Gastroesophageal sphincter (tissue), 4 donors: ENCODE measurements around the gene SEMA3C. TPM values are rescaled to one million over a fixed set of nuclear protein-coding genes. Genes with fewer than 3 reads are reported as not detected.

Experiments
- ATAC-seq: fragments of 150-250 bp; one replicate; pipeline ENCODE4 v1.9.1; 2016; ENCODE audit warnings: mild to moderate bottlenecking, moderate library complexity
- H3K27ac ChIP-seq, 4 donors: fragments of 200-600 bp; sonication (generic) in 3 of 4; 1 replicate in 3 of 4; 2 replicates in 1 of 4; pipeline ENCODE4 v1.5.1; 2016 to 2019
- H3K27me3 ChIP-seq: fragments of 200-600 bp; sonication (generic); one replicate; pipeline ENCODE4 v1.5.1; 2019
- H3K36me3 ChIP-seq, 2 donors: fragments of 200-600 bp; sonication (generic); one replicate each; pipeline ENCODE4 v1.5.1; 2019; ENCODE audit warnings: control low read depth in 1 of 2
- H3K4me1 ChIP-seq, 3 donors: fragments of 200-600 bp; sonication (generic); 1 replicate in 2 of 3; 2 replicates in 1 of 3; pipeline ENCODE4 v1.5.1; 2016 to 2019; ENCODE audit warnings: control low read depth in 2 of 3
- H3K4me3 ChIP-seq, 2 donors: fragments of 200-600 bp; sonication (generic); one replicate each; pipeline ENCODE4 v1.5.1; 2019; ENCODE audit warnings: mild to moderate bottlenecking in 1 of 2, moderate library complexity in 1 of 2
- H3K9me3 ChIP-seq, 3 donors: fragments of 200-600 bp; sonication (generic); one replicate each; pipeline ENCODE4 v1.5.1; 2017 to 2019; ENCODE audit warnings: control low read depth in 2 of 3
- EP300 ChIP-seq: sonication (generic); formaldehyde crosslinking; IDR thresholded peaks from one replicate; pipeline ENCODE4 v1.6.1; 2017; ENCODE audit warnings: antibody characterized with exemption, mild to moderate bottlenecking
- POLR2A ChIP-seq, 2 donors: fragments of 450-650 bp; IDR thresholded peaks; one replicate each; pipeline ENCODE4 v1.6.1; 2017; ENCODE audit warnings: antibody characterized with exemption in 2 of 2, mild to moderate bottlenecking in 2 of 2, moderate library complexity in 1 of 2
- POLR2AphosphoS5 ChIP-seq: sonication (generic); formaldehyde crosslinking; IDR thresholded peaks from one replicate; pipeline ENCODE4 v1.6.1; 2017; ENCODE audit warnings: antibody characterized with exemption
- WGBS, 2 donors: methylation state at CpG; one replicate each; pipeline ENCODE4 v1.1.5; 2018; ENCODE audit warnings: low coverage in 1 of 2; 5-methylcytosine and 5-hydroxymethylcytosine counted together
- total RNA-seq, 4 donors: library from RNA; depleted of rRNA; stranded (reverse); fragments of >200 nt; gene quantifications; one replicate each; pipeline ENCODE4 v1.1.0, GENCODE V29; 2016
- TF ChIP-seq, protein P1 (sequence below), 4 experiments: fragments of 200-600 bp in 2 of 4; fragments of 450-650 bp in 2 of 4; sonication (generic) in 1 of 4; IDR thresholded peaks; one replicate each; pipeline ENCODE4 v1.5.1; 2017 to 2019; ENCODE audit warnings: antibody characterized with exemption in 4 of 4, mild to moderate bottlenecking in 2 of 4, moderate library complexity in 2 of 4

SEMA3C gene
- total RNA-seq, 4 donors from 2014 or later = 115 to 189 (median 160) TPM

DNA sequence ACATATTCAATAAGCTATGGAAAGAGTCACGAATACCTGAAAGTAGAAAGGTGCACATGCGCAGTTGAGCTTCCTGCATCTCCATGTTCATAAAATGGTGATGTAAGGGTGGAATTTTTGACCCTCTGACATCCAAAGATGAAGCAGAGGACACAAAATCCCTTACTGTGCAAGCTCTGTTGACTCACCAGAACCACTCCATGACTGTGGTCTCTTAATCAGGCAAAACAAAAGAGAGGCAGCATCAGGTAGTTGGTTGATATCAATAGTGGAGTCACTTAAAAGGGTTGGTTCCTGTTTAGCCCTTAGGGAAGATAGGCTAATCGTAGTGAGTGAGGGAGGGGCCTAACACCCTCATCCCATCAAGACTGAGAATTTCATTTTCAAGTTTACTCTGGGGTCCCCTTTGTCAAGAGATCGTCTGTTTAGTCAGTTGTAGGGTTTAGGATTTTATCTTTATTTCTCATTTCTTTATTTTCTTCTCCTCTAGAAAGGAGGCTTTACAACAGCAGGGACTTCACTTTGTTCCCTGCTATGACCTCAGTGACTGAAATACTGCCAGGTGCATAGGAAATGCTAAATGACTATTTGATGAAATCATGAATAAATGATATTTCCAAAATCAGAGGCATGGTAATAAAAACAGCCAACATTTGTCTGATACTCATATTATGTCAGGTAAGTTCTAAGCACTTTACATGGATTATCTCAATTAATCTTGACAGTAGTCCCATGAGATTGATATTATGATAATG, 182.3 kb downstream of the SEMA3C start:
- TF ChIP-seq EP300 (no peak), POLR2A (IDR thresholded peaks at IDR 0.05) (no peak), POLR2AphosphoS5 (no peak)
- TF ChIP-seq, protein P1, sequence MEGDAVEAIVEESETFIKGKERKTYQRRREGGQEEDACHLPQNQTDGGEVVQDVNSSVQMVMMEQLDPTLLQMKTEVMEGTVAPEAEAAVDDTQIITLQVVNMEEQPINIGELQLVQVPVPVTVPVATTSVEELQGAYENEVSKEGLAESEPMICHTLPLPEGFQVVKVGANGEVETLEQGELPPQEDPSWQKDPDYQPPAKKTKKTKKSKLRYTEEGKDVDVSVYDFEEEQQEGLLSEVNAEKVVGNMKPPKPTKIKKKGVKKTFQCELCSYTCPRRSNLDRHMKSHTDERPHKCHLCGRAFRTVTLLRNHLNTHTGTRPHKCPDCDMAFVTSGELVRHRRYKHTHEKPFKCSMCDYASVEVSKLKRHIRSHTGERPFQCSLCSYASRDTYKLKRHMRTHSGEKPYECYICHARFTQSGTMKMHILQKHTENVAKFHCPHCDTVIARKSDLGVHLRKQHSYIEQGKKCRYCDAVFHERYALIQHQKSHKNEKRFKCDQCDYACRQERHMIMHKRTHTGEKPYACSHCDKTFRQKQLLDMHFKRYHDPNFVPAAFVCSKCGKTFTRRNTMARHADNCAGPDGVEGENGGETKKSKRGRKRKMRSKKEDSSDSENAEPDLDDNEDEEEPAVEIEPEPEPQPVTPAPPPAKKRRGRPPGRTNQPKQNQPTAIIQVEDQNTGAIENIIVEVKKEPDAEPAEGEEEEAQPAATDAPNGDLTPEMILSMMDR (IDR thresholded peaks at IDR 0.05) = no peak
- no peak for ATAC-seq
- no peaks in the 10 kb centered on the region for H3K9me3 ChIP-seq
- H3K4me3 ChIP-seq = no peak overlapping the region
- no peak overlapping the region for H3K27ac ChIP-seq
- no peaks in the 10 kb centered on the region for H3K36me3 ChIP-seq
- H3K4me1 ChIP-seq = peaks cover 5 to 12% (median 7%) of the 10 kb centered on the region in 3 donors
- no peaks in the 10 kb centered on the region for H3K27me3 ChIP-seq
- WGBS, 2 donors = 88 to 100% methylated on average over 3 to 4 of the region's 4 CpGs

DNA sequence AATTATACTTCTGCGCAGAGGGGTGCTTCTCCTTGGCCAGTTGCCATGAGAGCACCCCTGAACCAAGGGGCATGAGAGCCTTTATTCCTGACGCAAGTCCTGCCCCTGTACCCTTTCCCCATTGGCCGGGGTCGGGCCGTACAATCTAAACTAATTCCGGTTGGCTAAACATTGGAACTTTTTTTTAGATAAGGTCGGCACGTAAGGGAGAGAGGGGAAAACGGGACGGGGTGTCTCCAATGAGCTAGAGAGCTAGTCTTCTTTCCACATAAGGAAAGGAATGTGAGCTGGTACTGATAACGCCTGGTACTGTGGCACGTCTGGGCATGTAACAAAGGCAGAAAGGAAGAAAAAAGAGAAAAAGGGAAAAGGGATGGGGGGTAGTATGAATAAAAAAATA, 183.5 kb downstream of the SEMA3C start:
- Histone ChIP-seq H3K4me1 (no peaks in the 10 kb centered on the region), H3K27ac (no peak overlapping the region), H3K36me3 (no peaks in the 10 kb centered on the region), H3K27me3 (no peaks in the 10 kb centered on the region), H3K4me3 (no peak overlapping the region), H3K9me3 (no peaks in the 10 kb centered on the region)
- ATAC-seq = no peak
- no peak for TF ChIP-seq POLR2A (IDR thresholded peaks at IDR 0.05)
- no peak for TF ChIP-seq POLR2AphosphoS5
- no peak for TF ChIP-seq EP300
- TF ChIP-seq, protein P1 (IDR thresholded peaks at IDR 0.05) = no peak
- 87 to 100% methylated on average over 1 to 12 of the region's 12 CpGs for WGBS, 2 donors

DNA sequence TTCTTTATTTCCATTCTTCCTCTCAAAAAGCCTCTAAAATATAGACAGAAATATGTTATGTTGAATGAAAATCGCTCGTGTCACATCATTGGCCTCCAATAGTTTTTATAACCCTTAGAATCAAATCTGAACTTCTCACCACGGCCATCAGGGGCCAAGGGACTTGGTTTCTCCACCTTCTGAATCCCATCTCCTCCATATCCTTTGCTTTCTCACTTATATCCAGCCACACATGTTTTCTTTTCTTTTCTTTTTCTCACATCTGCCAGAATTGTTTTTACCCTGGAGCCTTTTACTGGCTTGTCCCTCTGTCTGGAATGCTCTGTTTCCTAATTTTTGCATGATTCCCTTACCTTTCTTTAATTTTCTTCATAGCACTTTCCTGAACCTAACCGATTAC, 184.8 kb downstream of the SEMA3C start:
- no peaks in the 10 kb centered on the region for H3K9me3 ChIP-seq
- no peaks in the 10 kb centered on the region for H3K36me3 ChIP-seq
- H3K4me1 ChIP-seq = peaks cover 0 to 13% (median 0%) of the 10 kb centered on the region in 3 donors
- WGBS, 2 donors = 89 to 90% methylated on average over 3 to 4 of the region's 4 CpGs
- no peak overlapping the region for H3K4me3 ChIP-seq
- TF ChIP-seq POLR2A (IDR thresholded peaks at IDR 0.05) (no peak), POLR2AphosphoS5 (no peak), EP300 (no peak)
- TF ChIP-seq, protein P1 (IDR thresholded peaks at IDR 0.05) = no peak
- H3K27me3 ChIP-seq = no peaks in the 10 kb centered on the region
- no peak overlapping the region for H3K27ac ChIP-seq
- ATAC-seq = no peak

DNA sequence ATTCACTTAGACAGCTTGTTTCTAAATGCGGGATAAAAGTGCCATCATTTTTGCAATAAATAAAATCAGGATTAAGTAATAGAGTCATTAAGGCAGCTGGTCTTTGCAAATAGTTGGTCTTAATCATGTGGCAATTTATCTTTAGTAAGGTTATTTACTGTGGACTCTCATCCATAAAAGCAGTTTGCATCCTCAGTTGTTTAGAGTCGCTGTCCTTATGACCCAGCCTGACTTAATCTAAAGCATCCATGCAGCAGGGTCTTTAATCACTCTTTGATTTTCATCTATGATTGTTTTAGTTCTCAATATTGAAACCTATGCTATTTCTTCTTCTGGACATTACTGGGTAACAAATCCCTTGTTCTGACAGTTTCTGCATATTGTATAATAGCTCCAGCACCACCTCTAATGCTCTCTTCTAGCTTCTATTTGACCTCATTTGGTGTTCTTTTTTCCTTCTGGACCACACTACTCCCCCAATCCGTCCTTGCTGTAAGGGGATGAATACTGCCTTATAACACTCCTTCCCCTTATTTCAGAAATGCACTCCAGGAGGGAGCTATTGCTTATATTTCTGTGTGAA, 185.4 kb downstream of the SEMA3C start:
- no peak for ATAC-seq
- Histone ChIP-seq H3K4me3 (no peak overlapping the region), H3K27me3 (no peaks in the 10 kb centered on the region), H3K36me3 (no peaks in the 10 kb centered on the region), H3K4me1 (peaks cover 0 to 15% (median 0%) of the 10 kb centered on the region in 3 donors), H3K9me3 (no peaks in the 10 kb centered on the region), H3K27ac (no peak overlapping the region)
- WGBS, 2 donors = 53 to 56% methylated on average over 3 of the region's 3 CpGs
- TF ChIP-seq, protein P1 (IDR thresholded peaks at IDR 0.05) = no peak
- TF ChIP-seq POLR2AphosphoS5 (no peak), POLR2A (IDR thresholded peaks at IDR 0.05) (no peak), EP300 (no peak)

DNA sequence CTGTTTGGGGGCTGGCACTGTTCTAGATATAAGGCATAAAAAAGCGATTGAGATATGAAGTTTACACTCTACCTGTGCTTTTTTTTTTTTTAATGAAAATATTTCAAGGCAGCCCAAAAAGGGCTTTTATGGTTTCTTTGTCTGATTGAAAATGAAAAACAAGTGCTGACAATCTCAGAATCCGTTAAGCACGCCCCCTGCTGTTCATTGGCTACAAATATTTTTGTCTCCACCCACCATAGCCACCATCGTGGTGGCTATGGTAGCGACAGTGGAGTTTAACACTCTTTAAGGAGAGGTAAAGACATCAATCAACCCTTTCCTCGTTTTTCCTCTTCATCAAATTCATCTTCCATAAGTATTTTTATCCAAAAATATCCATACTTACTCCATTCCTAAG, 186.2 kb downstream of the SEMA3C start:
- Histone ChIP-seq H3K4me1 (peaks cover 0 to 15% (median 0%) of the 10 kb centered on the region in 3 donors), H3K27ac (no peak overlapping the region), H3K27me3 (no peaks in the 10 kb centered on the region), H3K4me3 (no peak overlapping the region), H3K36me3 (no peaks in the 10 kb centered on the region), H3K9me3 (no peaks in the 10 kb centered on the region)
- no peak for TF ChIP-seq POLR2A (IDR thresholded peaks at IDR 0.05)
- no peak for TF ChIP-seq POLR2AphosphoS5
- TF ChIP-seq, protein P1 (IDR thresholded peaks at IDR 0.05) = no peak
- no peak for TF ChIP-seq EP300
- WGBS, 2 donors = 71 to 82% methylated on average over 6 of the region's 6 CpGs
- ATAC-seq = no peak
